Natural killer cell treated with Interleukin-12 subunit alpha and Interleukin-12 subunit beta and Interleukin-15 and Interleukin-18, amount 100 ng/mL, for 72 hours (primary cell): ENCODE measurements around the gene RPE65. TPM values are rescaled to one million over a fixed set of nuclear protein-coding genes. Genes with fewer than 3 reads are reported as not detected.
"Not testable (repeated sequence)": the region's sequence is repeated elsewhere in the genome, so short reads cannot be mapped to it uniquely, and the experiment has no call there.

Experiments used
- ATAC-seq, 2 donors: fragments of 150-1000 bp; cut with Tn5 transposase in 1 of 2; sonication (Bioruptor Pico), chemical (Tn5 transposase) in 1 of 2; 2 replicates each; pipeline ENCODE4 v1.10.0; 2021
- DNase-seq: peaks from one replicate; pipeline ENCODE4 v3.0.0; 2022; ENCODE audit warnings: low spot score
- H3K27ac Mint-ChIP-seq, 2 donors: 1 replicate in 1 of 2; 2 replicates in 1 of 2; pipeline ENCODE4 v1.8.0; 2022; ENCODE audit warnings: mixed read lengths in 2 of 2, mild to moderate bottlenecking in 1 of 2, moderate library complexity in 1 of 2
- H3K27me3 Mint-ChIP-seq, 2 donors: 1 replicate in 1 of 2; 2 replicates in 1 of 2; pipeline ENCODE4 v1.8.0; 2022; ENCODE audit warnings: mixed read lengths in 2 of 2
- H3K36me3 Mint-ChIP-seq: one replicate; pipeline ENCODE4 v1.8.0; 2022; ENCODE audit warnings: mixed read lengths
- H3K4me1 Mint-ChIP-seq, 2 donors: 1 replicate in 1 of 2; 2 replicates in 1 of 2; pipeline ENCODE4 v1.8.0; 2022; ENCODE audit warnings: low read depth in 2 of 2, mixed read lengths in 2 of 2, mild to moderate bottlenecking in 1 of 2
- H3K4me3 Mint-ChIP-seq: one replicate; pipeline ENCODE4 v1.8.0; 2022; ENCODE audit warnings: mixed read lengths
- H3K9me3 Mint-ChIP-seq: 2 replicates; pipeline ENCODE4 v1.8.0; 2022; ENCODE audit warnings: mixed read lengths
- total RNA-seq, 2 donors: library from RNA; stranded (reverse); gene quantifications; one replicate each; pipeline ENCODE4 v1.2.3, GENCODE V29; 2022

The RPE65 gene
- total RNA-seq, 2 donors from 2014 or later = not detected

GRCh38 chr1:68433395-68433794, 16.4 kb downstream of the RPE65 start:
- no peak overlapping the region for H3K27ac Mint-ChIP-seq
- peaks cover 3% of the 10 kb centered on the region for H3K9me3 Mint-ChIP-seq
- no peaks in the 10 kb centered on the region for H3K36me3 Mint-ChIP-seq
- ATAC-seq (no peak), DNase-seq (no peak)
- peaks cover 7 to 12% of the 10 kb centered on the region in 2 donors for H3K27me3 Mint-ChIP-seq
- no peaks in the 10 kb centered on the region for H3K4me1 Mint-ChIP-seq
- H3K4me3 Mint-ChIP-seq = no peak overlapping the region

GRCh38 chr1:68431076-68431475, 18.7 kb downstream of the RPE65 start:
- ATAC-seq (no peak), DNase-seq (no peak)
- Mint-ChIP-seq H3K9me3 (no peaks in the 10 kb centered on the region), H3K27me3 (no peaks in the 10 kb centered on the region), H3K27ac (no peak overlapping the region), H3K36me3 (no peaks in the 10 kb centered on the region), H3K4me1 (no peaks in the 10 kb centered on the region), H3K4me3 (no peak overlapping the region)

DNA sequence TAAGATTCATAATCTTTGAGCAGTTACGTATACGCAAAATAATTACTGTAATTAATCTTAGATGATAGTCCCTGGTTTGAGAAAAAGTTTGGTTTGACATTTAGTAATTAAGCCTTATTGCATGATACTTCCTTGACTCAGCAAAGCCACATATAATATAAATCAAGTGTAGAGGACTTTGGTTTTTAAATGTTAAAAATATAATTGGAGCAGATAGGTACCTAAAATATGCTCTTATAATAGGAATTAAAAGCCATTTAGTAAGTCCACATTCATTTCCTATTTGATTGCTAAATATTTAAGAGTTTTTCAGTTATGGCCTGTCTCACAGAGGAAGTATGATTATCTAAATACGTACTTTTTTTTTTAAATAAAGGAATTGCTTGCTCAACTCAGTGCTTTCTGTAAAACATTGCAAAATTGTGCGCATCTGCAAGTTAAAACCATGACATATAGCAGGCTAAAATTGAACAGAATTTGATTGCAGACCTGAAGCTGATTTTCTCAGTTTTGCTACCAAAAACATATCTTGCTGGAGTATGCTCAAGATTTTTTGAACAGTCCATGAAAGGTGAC, 20.4 kb downstream of the RPE65 start:
- H3K27me3 Mint-ChIP-seq = no peaks in the 10 kb centered on the region
- H3K4me3 Mint-ChIP-seq = no peak overlapping the region
- no peak for DNase-seq
- H3K27ac Mint-ChIP-seq = no peak overlapping the region
- no peaks in the 10 kb centered on the region for H3K9me3 Mint-ChIP-seq
- no peaks in the 10 kb centered on the region for H3K4me1 Mint-ChIP-seq
- no peak for ATAC-seq
- no peaks in the 10 kb centered on the region for H3K36me3 Mint-ChIP-seq

DNA sequence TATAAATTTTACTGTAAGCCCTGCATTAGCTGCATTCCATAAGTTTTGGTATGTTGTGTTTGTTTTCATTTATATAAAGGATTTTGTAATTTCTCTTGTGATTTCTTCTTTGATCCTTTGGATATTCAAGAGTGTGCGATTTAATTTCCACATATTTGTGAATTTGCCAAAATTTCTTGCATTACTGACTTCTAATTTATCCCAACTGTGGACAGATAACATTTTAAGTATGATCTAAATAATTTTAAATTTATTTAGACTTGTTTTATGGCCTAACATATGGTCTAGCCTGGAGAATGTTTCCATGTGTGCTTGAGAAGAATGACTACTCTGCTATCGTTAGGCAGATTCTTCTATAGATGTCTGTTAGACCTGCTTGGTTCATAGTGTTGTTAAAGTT, 23.2 kb downstream of the RPE65 start:
- Mint-ChIP-seq H3K4me1 (no peaks in the 10 kb centered on the region), H3K27ac (no peak overlapping the region), H3K9me3 (peaks cover 2% of the 10 kb centered on the region), H3K36me3 (no peaks in the 10 kb centered on the region), H3K27me3 (no peaks in the 10 kb centered on the region), H3K4me3 (no peak overlapping the region)
- no peak for ATAC-seq
- DNase-seq = no peak

- Mint-ChIP-seq H3K27ac (no peak overlapping the region), H3K4me1 (no peaks in the 10 kb centered on the region), H3K27me3 (no peaks in the 10 kb centered on the region), H3K9me3 (peaks cover 2% of the 10 kb centered on the region), H3K4me3 (no peak overlapping the region), H3K36me3 (no peaks in the 10 kb centered on the region)
- DNase-seq = no peak
- ATAC-seq = no peak
Measured at GRCh38 chr1:68421350-68421749, 28.4 kb downstream of the RPE65 start.

- ATAC-seq (no peak), DNase-seq (no peak)
- H3K4me1 Mint-ChIP-seq = no peaks in the 10 kb centered on the region
- no peaks in the 10 kb centered on the region for H3K36me3 Mint-ChIP-seq
- peaks cover 0 to 2% of the 10 kb centered on the region in 2 donors for H3K27me3 Mint-ChIP-seq
- H3K27ac Mint-ChIP-seq = no peak overlapping the region
- no peaks in the 10 kb centered on the region for H3K9me3 Mint-ChIP-seq
- no peak overlapping the region for H3K4me3 Mint-ChIP-seq
Measured at GRCh38 chr1:68409426-68409825, 40.3 kb downstream of the RPE65 start.

DNA sequence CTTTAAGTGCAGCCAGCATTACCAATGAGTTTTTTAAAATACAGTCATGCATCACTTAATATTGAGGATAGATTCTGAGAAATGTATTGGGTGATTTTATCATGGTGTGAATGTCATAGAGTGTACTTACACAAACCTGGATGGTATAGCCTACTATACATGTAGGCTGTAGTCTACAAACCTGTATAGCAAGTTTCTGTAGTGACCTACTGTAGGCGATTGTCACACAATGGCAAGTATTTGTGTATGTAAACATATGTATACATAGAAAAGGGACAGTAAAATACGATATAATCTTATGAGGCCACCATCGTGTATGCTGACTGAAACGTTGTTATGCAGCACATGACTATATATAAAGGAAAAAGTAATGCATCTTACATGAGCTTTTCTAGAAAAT, 48.2 kb downstream of the RPE65 start:
- no peak overlapping the region for H3K27ac Mint-ChIP-seq

DNA sequence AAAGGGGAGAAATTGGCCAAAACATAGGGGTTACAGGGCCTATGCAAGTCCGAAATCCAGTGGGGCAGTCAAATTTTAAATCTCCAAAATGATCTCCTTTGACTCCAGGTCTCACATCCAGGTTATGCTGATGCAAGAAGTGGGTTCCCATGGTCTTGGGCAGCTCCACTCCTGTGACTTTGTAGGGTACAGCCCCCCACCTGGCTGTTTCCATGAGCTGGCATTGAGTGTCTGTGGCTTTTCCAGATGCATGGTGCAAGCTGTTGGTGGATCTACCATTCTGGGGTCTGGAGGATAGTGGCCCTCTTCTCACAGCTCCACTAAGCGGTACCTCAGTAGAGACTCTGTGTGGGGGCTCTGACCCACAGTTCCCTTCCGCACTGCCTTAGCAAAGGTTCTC, 54.2 kb downstream of the RPE65 start:
- H3K27me3 Mint-ChIP-seq, H3K4me1 Mint-ChIP-seq, H3K36me3 Mint-ChIP-seq, DNase-seq, H3K4me3 Mint-ChIP-seq, ATAC-seq, H3K27ac Mint-ChIP-seq, H3K9me3 Mint-ChIP-seq: not testable (repeated sequence)

More for the DNA sequence above, 48.2 kb downstream of the RPE65 start:
- H3K4me1 Mint-ChIP-seq = no peaks in the 10 kb centered on the region
- H3K36me3 Mint-ChIP-seq = no peaks in the 10 kb centered on the region
- H3K4me3 Mint-ChIP-seq = no peak overlapping the region
- ATAC-seq = no peak
- DNase-seq = no peak
- H3K27me3 Mint-ChIP-seq = peaks cover 0 to 10% of the 10 kb centered on the region in 2 donors
- no peaks in the 10 kb centered on the region for H3K9me3 Mint-ChIP-seq

- not testable (repeated sequence) for ATAC-seq, H3K27ac Mint-ChIP-seq, H3K36me3 Mint-ChIP-seq, H3K4me3 Mint-ChIP-seq, DNase-seq, H3K4me1 Mint-ChIP-seq, H3K27me3 Mint-ChIP-seq
- H3K9me3 Mint-ChIP-seq = peaks cover 14% of the 10 kb centered on the region
Measured at GRCh38 chr1:68392474-68392873, 57.3 kb downstream of the RPE65 start.

GRCh38 chr1:68385798-68386524, 63.8 kb downstream of the RPE65 start:
- not testable (repeated sequence) for H3K9me3 Mint-ChIP-seq, H3K4me3 Mint-ChIP-seq, ATAC-seq, H3K4me1 Mint-ChIP-seq, H3K27me3 Mint-ChIP-seq, H3K36me3 Mint-ChIP-seq, DNase-seq, H3K27ac Mint-ChIP-seq

DNA sequence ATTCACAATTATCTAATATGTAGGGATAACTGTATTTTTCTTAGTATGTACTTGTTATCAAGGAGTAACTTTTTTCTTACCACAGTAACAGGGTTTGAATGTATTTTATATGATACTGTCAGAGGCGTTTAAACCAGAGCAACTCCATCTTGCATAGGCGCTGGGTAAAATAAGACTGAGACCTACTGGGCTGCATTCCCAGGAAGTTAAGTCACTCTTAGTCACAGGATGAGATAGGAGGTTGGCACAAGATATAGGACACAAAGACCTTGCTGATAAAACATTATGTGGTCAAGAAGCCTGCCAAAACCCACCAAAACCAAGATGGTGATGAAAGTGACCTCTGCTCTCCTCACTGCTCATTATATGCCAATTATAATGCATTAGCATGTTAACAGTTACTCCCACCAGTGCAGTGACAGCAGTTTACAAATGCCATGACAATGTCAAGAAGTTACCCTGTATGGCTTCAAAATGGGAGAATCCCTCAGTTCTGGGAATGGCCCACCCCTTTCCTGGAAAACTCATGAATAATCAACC, 64.8 kb downstream of the RPE65 start:
- Mint-ChIP-seq H3K4me3 (no peak overlapping the region), H3K4me1 (no peaks in the 10 kb centered on the region), H3K27me3 (no peaks in the 10 kb centered on the region), H3K9me3 (peaks cover 9% of the 10 kb centered on the region), H3K36me3 (no peaks in the 10 kb centered on the region), H3K27ac (no peak overlapping the region)
- ATAC-seq (no peak), DNase-seq (no peak)

- H3K27ac Mint-ChIP-seq = no peak overlapping the region
- ATAC-seq (no peak), DNase-seq (no peak)
- no peaks in the 10 kb centered on the region for H3K4me1 Mint-ChIP-seq
- no peaks in the 10 kb centered on the region for H3K36me3 Mint-ChIP-seq
- H3K27me3 Mint-ChIP-seq = no peaks in the 10 kb centered on the region
- peaks cover 3% of the 10 kb centered on the region for H3K9me3 Mint-ChIP-seq
- no peak overlapping the region for H3K4me3 Mint-ChIP-seq
Measured at GRCh38 chr1:68384321-68384813, 65.4 kb downstream of the RPE65 start.

- no peak overlapping the region for H3K27ac Mint-ChIP-seq
Measured at GRCh38 chr1:68383092-68383491, 66.7 kb downstream of the RPE65 start.

DNA sequence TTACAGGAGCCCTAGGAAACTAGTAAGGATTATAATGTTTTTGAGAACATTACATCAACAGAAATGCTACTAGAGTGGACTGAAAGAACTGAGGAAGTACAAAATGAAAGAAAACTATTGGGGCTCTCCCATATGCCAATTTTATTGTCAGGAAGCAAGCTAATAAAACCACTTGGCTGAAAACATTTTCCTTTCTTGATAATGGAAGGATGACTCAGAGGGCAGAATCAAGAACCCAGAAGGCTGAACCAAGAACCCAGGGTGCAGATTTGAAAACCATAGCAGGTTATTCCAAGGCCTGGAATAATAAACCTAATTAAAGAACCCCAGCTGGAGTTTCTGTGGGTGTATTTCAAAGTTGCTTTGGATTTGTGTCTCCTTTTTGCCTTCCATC, 70.7 kb downstream of the RPE65 start:
- no peak for ATAC-seq
- DNase-seq = no peak
- no peaks in the 10 kb centered on the region for H3K27me3 Mint-ChIP-seq
- H3K27ac Mint-ChIP-seq = no peak overlapping the region
- H3K4me3 Mint-ChIP-seq = no peak overlapping the region
- H3K9me3 Mint-ChIP-seq = peaks cover 3% of the 10 kb centered on the region
- H3K4me1 Mint-ChIP-seq = no peaks in the 10 kb centered on the region
- H3K36me3 Mint-ChIP-seq = no peaks in the 10 kb centered on the region

More at GRCh38 chr1:68383092-68383491, 66.7 kb downstream of the RPE65 start:
- no peaks in the 10 kb centered on the region for H3K9me3 Mint-ChIP-seq
- H3K36me3 Mint-ChIP-seq = no peaks in the 10 kb centered on the region
- no peak overlapping the region for H3K4me3 Mint-ChIP-seq
- DNase-seq (no peak), ATAC-seq (no peak)
- no peaks in the 10 kb centered on the region for H3K27me3 Mint-ChIP-seq
- no peaks in the 10 kb centered on the region for H3K4me1 Mint-ChIP-seq
